GM19463 (cell line): ENCODE results near the gene SLC35F3.

ENCODE experiments used
- ATAC-seq: cut with Tn5 transposase; IDR thresholded peaks from one replicate; pipeline ENCODE4 v1.9.1; 2021; ENCODE audit warnings: mild to moderate bottlenecking, moderate library complexity; ENCODE audit not compliant: unreplicated experiment

The SLC35F3 gene

GRCh38 chr1:233909195-233909594 lies 4.7 kb downstream of the SLC35F3 start:
- ATAC-seq, result no peak

- ATAC-seq, result no peak
These were observed 8.0 kb downstream of the SLC35F3 start for GRCh38 chr1:233912447-233912846.

GRCh38 chr1:233912909-233913308 lies 8.4 kb downstream of the SLC35F3 start:
- ATAC-seq, result no peak

GRCh38 chr1:233916706-233917105 lies 12.2 kb downstream of the SLC35F3 start:
- no peak for ATAC-seq

- ATAC-seq, result no peak
These were observed 15.3 kb downstream of the SLC35F3 start for GRCh38 chr1:233919786-233920185.

GRCh38 chr1:233928123-233928522 lies 23.6 kb downstream of the SLC35F3 start:
- ATAC-seq, result no peak

GRCh38 chr1:233933339-233933738 lies 28.9 kb downstream of the SLC35F3 start:
- ATAC-seq, result no peak

GRCh38 chr1:233935297-233935868 lies 30.9 kb downstream of the SLC35F3 start:
- no peak for ATAC-seq

GRCh38 chr1:233936422-233936821 lies 31.9 kb downstream of the SLC35F3 start:
- ATAC-seq, result no peak

GRCh38 chr1:233936842-233937241 lies 32.4 kb downstream of the SLC35F3 start:
- no peak for ATAC-seq

GRCh38 chr1:233938476-233938875 lies 34.0 kb downstream of the SLC35F3 start:
- no peak for ATAC-seq

- ATAC-seq, result no peak
These were observed 35.0 kb downstream of the SLC35F3 start for GRCh38 chr1:233939451-233939850.

GRCh38 chr1:233940908-233941307 lies 36.4 kb downstream of the SLC35F3 start:
- no peak for ATAC-seq

- no peak for ATAC-seq
These were observed 40.1 kb downstream of the SLC35F3 start for GRCh38 chr1:233944601-233945000.

GRCh38 chr1:233945573-233945972 lies 41.1 kb downstream of the SLC35F3 start:
- no peak for ATAC-seq

GRCh38 chr1:233945979-233946378 lies 41.5 kb downstream of the SLC35F3 start:
- ATAC-seq, result no peak

- ATAC-seq, result no peak
These were observed 42.2 kb downstream of the SLC35F3 start for GRCh38 chr1:233946724-233947123.

GRCh38 chr1:233951804-233952203 lies 47.3 kb downstream of the SLC35F3 start:
- ATAC-seq, result no peak

GRCh38 chr1:233957691-233958090 lies 53.2 kb downstream of the SLC35F3 start:
- ATAC-seq, result no peak

- no peak for ATAC-seq
These were observed 54.6 kb downstream of the SLC35F3 start for GRCh38 chr1:233959102-233959501.

- ATAC-seq, result no peak
These were observed 55.5 kb downstream of the SLC35F3 start for GRCh38 chr1:233959971-233960370.

GRCh38 chr1:233960386-233960785 lies 55.9 kb downstream of the SLC35F3 start:
- no peak for ATAC-seq

GRCh38 chr1:233962878-233963277 lies 58.4 kb downstream of the SLC35F3 start:
- no peak for ATAC-seq
